T-helper 2 cell (primary cell): ENCODE measurements around the gene FOXO3.
"Not testable (repeated sequence)": the region's sequence is repeated elsewhere in the genome, so short reads cannot be mapped to it uniquely, and the experiment has no call there.

Source experiments
- DNase-seq, 5 experiments: peaks; one replicate each; pipeline versions ENCODE4 v3.0.0 to v3.0.0-alpha.2; 2012 to 2022

The FOXO3 gene

DNA sequence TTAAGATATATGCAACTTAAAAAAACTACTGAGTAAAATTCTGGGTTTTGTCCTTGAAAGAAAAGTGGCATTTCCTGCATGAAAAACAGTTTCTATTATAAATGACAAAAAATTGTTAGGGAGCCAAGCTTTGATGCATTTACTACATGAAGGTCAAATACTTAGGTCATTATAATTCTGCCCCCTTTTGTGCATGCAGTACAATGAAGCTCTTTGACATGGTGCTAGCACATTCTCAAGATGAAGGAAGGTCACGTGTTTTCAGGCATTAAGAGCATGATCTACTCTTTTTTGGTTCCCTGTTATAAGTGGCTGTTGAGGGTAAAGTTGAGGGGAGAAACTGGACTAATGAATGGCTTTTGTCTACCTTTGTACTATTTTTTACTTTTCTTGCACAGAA lies 72.7 kb downstream of the FOXO3 start:
- DNase-seq: no peak

- DNase-seq: peak in 2 of 5 experiments; percentile 49 to 72
Observed at GRCh38 chr6:108635505-108636226, 74.9 kb downstream of the FOXO3 start.

DNA sequence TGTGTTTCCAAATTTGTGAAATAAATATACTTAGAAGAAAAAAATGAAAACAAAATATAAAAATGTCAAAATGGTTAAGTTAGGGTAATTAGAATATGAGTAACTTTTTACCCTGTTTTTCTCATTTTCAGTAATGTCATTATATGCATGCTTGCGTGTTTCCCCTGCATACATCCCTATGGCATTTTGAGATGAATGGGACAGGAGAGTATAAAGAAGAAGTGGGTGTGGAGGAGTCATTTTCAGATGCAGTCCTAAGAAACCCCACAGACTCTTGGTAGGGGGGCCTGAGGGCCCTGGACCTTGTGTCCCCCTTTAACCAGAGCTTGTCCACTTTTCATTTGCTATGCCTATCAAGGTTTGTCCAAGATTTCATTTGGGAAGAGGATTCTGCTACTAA lies 77.2 kb downstream of the FOXO3 start:
- no peak for DNase-seq

DNA sequence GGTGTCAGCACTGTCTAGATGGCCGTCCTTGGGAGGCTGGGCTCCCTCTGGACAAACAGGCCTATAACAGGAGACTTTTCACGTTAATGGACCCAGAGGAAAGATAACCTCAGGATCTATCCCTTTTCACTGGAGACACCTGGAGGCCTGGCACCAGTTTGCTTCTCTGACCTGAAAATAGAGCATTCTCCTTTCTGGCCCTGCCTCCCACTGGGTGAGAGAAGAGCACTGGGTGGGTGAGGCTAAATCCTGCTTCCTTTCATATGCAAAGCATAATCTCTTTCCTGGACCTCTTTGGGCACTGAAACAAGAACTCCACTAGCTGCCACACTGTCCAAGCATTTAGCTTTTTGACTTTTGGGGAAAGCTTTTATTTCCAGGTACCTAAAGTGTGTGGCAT lies 78.3 kb downstream of the FOXO3 start:
- DNase-seq: no peak

DNA sequence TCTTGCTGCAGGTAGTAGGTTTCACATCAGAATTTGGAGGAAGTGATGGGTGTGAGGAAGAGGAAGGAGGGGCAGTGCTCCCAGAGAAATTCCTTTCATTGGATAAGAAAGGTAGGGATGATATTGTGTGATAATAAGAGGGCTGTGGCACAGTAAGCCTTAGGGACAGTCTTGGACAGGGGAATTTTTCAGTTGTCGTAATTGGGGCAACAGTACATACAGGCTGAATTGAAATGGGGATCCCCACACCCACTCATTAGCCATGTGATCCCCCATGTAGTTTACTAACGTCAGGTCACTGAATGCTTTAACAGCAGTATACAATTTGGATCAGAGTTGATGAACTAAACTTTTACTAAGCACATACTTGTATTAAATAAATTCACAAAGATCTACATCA lies 79.4 kb downstream of the FOXO3 start:
- no peak for DNase-seq

- DNase-seq: no peak
Observed at GRCh38 chr6:108643184-108643583, 82.5 kb downstream of the FOXO3 start.

GRCh38 chr6:108644252-108644651 lies 83.5 kb downstream of the FOXO3 start:
- DNase-seq: no peak

DNA sequence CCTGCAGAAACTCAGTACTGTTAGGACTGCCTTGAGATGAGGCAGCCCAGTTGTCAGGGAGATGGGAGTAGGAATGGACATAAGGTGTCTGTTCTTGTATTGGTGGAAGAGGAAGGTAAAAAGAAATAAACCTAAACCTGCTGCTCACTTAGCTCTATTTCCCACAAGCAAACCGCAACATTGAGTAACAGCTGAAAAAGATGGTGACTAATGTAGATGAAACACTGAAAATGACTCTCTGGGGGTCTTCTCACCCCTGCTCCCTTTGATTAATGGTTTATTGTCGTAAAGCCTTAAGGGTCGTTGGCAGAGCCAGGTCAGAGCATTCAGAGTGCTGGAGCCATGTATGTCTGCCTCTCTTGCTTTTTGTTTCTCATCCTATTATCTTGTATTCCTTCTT lies 87.5 kb downstream of the FOXO3 start:
- DNase-seq: no peak

DNA sequence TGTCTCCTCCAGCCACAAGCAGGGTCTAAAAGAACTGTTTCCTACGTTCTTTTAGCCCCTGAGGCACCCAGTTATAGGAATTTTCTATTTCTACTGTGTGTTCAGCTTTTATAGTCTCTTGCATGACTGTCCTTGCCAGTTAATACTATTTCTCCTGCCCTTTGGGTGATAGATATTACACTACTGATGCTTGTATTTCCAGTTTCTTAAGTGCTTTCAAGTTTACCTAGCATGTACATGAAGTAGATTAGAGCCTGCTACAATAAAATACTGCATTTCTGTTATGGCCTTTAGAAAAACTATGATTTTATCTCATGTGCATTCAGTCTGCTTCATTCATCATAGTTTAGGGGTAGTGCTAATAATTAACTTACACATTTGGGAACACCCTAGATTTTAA lies 89.6 kb downstream of the FOXO3 start:
- no peak for DNase-seq

- no peak for DNase-seq
Observed at GRCh38 chr6:108650781-108651180, 90.1 kb downstream of the FOXO3 start.

DNA sequence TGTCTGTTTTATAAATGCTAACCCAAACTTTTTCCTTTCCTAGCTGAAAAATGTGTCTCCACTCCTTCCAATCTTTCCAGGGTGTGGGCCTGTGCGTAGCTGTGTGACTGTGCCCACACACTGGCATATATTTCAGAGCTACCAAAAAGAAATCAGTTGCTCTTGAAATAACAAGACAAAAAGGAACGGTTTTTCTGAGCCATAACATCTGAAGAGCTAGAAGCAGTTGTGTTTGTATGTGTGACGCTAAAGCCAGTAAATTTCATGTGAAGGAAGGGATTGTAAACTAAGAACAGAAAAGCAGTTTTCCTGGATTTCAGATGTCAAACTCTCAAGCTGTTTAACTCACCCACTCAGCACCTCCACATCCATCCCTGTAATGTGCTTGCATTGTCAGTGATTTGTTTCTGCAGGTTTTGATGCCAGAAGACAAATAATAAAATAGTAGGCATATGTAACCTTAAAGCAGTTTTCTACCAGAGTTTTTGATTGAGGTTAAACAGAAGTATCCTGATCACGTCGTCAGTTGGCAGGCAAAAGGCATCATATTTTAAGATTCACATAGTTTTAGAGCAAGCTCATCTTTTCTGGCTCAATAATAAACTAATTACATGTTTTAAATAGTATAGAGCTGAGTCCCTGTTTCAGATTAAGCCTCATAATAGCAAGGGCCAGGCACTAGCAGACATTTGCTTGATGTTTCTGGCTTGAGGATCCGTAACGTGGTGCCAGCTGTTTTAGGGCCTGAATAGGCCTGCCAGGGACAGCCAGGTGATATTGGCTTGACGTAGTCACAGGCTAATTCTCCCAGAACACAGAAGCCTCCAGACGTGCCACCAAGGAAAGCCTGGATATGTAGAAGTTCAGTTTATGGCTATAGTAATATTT lies 90.9 kb downstream of the FOXO3 start:
- no peak for DNase-seq

DNA sequence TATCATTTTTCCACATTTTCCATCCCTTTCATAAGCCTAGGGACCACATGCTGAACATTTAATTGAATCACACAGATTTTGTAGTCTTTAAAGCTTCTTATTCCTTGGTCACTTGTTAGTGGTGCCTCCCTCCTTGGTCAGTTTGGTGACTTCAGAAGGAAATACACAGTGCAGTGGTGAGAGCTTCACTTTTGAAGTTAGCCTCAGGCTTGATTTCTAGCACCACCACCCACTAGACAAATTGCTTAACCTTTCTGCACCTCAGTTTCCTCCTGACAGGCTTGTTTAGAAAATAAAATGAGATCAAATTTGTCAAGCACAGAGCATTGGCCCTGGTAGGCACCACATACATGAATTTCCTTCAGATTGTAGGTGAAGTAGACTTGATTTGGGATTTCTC lies 91.7 kb downstream of the FOXO3 start:
- no peak for DNase-seq

DNA sequence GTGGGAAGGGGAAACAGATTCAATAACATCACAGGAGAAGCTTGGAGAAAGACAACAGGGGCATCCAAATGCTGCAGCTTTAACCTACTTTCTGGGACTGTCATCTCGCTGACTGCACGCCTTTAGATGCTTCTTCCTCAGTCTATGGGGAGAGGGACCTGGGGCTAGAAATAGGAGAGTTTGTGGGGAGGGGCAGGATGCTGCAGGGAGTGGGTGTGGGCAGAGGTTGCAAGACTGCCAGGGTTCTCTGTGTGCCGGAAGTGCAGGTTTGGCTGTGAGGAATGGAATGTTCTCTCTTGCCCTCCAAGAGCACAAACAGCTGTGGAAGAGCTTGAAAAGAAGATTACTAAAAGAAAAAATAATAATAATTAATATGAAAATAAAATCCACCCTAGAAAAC lies 93.2 kb downstream of the FOXO3 start:
- no peak for DNase-seq

DNA sequence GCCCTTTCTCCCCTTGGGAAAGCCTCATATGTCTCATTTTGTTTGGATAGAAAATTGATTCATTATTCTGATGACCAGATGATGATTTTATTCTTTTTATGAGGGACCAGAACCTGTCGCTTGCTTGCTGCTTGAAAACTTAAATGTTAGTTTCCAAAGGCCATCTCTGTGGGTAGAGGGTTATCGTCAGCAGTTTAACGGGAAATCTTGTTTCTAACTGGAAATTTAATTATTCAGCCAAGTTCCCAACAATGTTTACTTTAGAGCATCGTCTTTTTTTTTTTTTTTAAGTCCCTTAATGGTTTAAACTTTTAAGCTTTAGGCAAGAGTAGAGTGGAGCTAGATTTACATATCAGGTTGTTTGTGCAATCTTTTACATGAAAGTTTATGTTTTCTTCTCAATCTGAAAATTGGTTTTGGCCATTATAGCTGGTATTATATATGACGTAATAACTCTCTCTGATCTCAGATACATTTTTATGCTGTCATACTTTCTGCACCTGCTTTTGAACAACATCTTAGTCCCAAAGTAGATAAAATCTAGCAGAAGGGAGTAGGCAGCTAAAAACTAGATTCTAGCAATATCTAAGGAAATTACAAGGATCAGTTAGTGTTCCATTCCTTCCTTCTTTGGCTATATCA lies 93.9 kb downstream of the FOXO3 start:
- no peak for DNase-seq

DNA sequence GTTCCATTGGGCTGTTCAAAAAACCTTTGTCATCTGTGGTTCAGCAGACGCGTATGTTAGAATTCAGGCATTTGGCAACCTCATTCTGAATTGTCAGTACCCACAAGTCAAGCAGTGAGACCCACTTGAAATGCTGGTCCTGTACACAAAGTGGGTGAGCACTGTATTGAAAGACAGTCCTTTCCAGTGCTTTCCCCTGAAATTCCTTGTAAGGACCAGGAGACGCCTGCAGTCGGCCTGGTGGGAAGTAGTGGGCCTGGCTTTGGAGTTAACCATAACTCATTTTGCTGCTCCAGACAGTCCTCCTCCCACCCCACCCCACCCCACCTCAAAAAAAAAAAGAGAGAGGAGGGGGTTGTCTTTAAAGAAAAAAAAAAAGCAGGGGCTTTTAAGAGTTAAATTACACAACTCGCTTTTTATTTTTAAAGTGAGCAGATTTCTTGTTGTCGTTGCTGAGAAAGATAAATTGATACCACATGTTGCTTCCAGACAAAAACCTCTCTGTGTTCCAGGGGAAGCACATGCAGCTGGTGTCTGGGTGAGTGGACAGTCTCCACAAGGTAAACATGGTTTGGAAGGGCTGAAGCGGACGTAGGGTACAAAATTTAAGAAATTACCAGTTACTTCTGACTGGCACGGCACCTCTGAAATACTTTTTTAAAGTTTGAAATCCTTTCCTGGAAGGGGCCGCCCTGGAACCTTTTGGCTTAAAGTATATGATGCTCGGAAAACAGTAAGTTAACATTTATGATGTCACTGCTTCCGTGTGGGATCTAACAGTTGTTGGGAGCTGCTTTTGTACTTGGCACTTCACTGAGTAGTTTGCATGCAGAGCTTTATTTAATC lies 95.3 kb downstream of the FOXO3 start:
- DNase-seq: no peak

DNA sequence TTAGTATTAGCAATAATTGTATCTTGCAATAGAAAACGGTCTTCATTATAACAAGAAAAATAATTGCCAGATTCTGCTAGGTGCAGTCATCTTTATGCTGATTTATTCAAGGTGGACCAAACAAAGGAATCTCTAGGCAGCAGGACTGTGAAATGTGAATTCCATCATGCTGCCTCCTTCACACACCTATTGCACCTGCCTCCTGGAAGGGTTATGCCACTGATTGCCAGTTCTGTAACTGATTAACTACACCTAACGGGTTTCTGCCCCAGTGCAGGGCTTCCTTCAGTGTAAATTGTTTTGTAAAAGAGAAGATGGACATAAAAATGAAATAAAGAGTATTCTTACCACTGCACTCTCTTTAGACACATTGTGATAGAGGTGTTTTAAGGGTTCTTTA lies 96.1 kb downstream of the FOXO3 start:
- no peak for DNase-seq

GRCh38 chr6:108658174-108658573 lies 97.5 kb downstream of the FOXO3 start:
- DNase-seq: no peak

DNA sequence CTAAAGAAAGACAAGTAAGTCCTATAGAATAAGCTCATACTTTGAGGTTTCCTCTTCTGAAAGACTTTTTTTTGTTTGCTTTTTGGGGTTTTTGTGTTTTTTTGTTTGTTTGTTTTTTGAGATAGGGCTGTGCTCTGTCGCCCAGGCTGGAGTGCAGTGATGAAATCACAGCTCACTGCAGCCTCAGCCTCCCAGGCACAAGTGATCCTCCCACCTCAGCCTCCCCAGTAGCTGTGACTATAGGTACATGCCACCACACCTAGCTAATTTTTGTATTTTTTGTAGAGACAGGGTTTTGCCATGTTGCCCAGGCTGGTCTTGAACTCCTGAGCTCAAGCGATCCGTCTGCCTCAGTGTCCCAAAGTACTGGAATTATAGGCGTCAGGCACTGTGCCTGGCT lies 98.1 kb downstream of the FOXO3 start:
- not testable (repeated sequence) for DNase-seq

DNA sequence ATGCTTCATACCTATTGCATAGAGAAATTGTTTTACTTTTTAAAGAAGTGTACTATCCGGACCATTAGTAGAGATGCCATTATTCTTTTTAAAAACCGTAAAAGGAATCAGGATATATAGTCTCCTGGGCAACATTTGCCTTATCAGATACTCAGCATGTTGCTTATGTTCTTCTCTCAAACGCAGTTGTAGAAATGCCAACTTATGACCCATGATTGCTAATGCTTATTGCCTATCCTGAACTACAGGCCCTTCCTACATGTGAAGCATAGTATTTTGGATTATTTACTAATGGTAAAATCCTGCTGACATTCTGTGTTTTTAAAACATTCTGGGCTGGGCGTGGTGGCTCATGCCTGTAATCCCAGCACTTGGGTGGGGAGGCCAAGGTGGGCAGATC lies 99.5 kb downstream of the FOXO3 start:
- DNase-seq: no peak

DNA sequence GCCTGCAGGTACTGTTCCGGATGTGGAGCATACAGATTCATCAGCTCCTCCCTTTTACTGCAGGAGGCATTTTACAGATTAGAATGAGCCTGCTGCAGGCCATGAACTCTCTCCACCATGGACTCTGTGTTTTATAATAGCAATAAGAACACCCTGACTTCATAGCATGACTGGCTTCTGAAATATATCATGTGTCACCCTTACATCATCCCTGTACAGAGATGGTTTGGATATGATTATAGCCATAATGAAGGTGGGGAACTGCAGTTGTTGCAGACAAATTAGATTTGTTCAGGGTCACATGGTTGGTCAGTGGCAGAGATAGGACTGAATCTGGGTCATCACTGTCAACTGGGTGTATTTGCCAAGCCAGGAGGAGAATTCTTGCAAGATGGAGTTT lies 100.7 kb downstream of the FOXO3 start:
- no peak for DNase-seq

DNA sequence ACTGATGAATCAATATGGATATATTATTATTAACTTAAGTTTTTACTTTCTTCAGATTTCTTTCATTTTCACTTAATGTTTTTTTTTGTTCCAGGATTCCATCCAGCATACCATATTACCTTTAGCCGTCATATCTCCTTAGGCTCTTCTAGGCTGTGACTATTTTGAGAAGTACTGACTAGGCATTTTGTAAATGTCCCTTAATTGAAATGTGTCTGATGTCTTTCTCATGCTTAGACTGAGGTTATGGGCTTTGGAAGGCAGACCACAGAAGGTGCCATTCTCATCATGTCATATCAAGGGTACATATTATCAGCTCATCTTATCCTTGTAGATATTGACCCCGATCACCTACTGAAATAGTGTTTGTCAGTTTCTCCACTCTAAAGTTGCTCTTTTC lies 101.3 kb downstream of the FOXO3 start:
- DNase-seq: no peak

DNA sequence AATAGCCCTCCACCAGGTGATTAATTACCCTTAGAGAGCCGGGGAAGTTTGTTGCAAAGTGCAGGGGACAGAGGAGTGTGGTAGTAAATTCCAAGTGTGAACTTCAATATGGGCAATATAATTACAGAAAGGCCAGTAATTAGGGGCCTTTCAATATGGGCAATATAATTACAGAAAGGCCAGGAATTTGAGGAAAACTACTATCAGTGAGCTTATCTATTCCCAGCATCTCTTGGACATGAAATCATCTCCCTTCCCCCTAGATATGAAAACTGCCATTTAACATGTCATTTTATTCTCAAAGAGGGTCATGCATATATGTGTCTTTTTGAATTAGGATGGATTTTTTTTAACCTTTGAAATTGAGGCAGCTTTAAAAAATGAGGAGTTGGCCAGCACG lies 102.0 kb downstream of the FOXO3 start:
- no peak for DNase-seq
